Erythroblast (primary cell): ENCODE results near the gene PPP3CA.

ENCODE experiments used
- GATA1 ChIP-seq: IDR thresholded peaks from 2 replicates; pipeline ENCODE4 v1.6.1; 2011; ENCODE audit warnings: low read depth, mild to moderate bottlenecking, control low read depth, low read length, moderate library complexity
- POLR2A ChIP-seq: IDR thresholded peaks from 2 replicates; pipeline ENCODE4 v1.6.1; 2011; ENCODE audit warnings: mild to moderate bottlenecking, low read length

DNA sequence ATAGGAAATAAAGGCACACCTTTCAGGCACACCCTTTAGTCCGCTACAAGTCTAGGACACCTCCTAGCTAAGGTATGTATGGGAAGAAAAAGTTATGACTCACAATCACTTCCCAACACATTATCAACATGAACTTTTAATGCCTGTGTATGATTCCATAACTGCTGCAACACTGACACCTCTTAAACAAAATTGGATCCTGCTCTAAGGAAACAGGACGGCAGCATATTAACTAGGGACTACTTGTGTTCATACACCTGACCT is 2.4 kb upstream of the PPP3CA start:
- TF ChIP-seq POLR2A: no peak
- TF ChIP-seq GATA1: no peak
